H54 (cell line): ENCODE results near the gene MAGI3.
"Not testable (repeated sequence)": the region's sequence is repeated elsewhere in the genome, so short reads cannot be mapped to it uniquely, and the experiment has no call there.

Experiments
- DNase-seq: peaks from one replicate; pipeline ENCODE4 v3.0.0; 2011; ENCODE audit warnings: low spot score, mixed read lengths; ENCODE audit not compliant: insufficient read length
- FAIRE-seq: peaks from 3 replicates; lab custom pipeline; 2011; peaks lifted over from hg19 to GRCh38; lab: Jason Lieb, UNC
- POLR2A ChIP-seq: IDR thresholded peaks from 2 replicates; pipeline ENCODE4 v1.6.1; 2011; ENCODE audit warnings: low read depth, mild to moderate bottlenecking, low read length

Gene MAGI3

DNA sequence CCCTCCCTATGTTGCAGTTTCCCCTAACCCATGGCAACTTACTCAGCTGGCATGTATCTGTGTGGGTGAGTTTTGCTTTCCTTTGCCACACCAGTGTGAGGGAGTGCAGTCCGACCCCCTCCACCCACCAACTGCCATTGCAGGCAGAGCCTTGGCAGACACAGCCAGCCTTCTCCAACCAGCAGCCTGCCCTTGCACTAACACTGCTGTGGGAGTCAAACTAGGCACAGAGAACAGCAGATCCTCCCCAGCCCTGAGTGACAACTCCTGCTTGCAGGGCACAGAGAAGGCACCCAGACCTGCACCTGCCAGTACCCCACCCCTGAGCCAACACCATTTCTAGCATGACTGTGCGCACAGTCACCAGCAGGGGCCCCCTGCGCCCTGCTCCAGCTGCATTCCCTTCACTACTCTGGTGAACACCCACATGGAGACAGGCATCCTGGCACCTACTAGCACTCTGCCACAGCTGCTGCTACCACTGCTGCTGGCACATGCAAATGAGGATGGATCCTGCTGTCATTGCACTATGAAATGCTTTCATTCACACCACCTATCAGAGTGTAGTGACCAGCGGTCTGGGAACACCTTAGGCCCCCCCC is 98.4 kb downstream of the MAGI3 start:
- DNase-seq = no peak
- no peak for TF ChIP-seq POLR2A
- FAIRE-seq = no peak

GRCh38 chr1:113490384-113490783 is 100.1 kb downstream of the MAGI3 start:
- TF ChIP-seq POLR2A = no peak
- FAIRE-seq = no peak

GRCh38 chr1:113493533-113493932 is 103.2 kb downstream of the MAGI3 start:
- FAIRE-seq = peak; percentile 20
- no peak for DNase-seq
- TF ChIP-seq POLR2A = no peak

More at GRCh38 chr1:113490384-113490783, 100.1 kb downstream of the MAGI3 start:
- no peak for DNase-seq

DNA sequence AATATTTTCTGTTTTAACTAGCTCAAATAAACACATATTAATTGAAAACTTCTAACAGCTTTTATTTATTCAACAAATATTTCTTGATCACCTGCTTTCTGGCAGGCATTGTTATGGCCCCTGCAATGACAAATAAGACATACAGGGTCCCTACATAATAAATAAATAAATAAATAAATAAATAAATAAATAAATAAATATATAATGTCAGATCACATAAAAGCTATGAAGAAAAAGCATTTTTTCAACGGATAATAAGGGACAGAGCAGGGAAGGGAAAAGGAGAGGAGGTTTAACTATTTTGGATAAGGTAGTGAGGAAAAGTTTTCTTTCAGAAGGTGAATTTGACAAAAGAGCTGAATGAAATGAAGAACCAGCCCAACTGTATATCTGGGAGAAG is 115.0 kb downstream of the MAGI3 start:
- no peak for TF ChIP-seq POLR2A
- FAIRE-seq (no peak), DNase-seq (no peak)

DNA sequence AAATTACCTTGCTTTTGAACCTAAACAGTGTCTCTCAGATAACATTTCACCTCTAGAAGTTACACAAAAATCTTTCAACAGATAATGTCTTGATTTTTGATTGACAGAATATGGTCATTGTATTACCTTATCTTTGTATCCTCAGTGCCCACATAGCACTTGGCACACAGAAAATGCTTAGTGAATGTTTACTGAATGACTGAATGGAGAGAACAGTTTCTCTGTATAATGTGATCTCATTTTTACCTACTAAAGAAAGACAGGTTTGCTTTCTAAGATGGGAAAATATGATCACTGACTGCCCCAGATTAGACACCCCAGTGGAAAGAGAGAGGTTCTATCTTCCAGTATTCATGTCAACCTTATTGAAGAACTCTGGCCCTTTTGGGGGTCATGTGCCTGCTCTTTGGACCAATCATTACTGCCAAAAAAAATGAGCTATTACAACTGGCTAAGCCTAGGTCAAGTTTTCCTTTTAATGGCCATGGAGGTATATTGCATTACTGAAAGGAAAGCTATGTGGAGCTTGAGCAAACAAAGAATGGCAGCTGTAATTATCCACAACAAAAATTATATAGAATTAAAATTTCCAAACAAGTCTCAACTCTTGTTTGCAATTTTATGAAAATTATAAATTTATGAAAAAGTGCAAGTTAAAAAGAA is 117.4 kb downstream of the MAGI3 start:
- peak; percentile 27 for FAIRE-seq
- TF ChIP-seq POLR2A = no peak
- DNase-seq = no peak

GRCh38 chr1:113508364-113509164 is 118.2 kb downstream of the MAGI3 start:
- DNase-seq (no peak), FAIRE-seq (no peak)
- TF ChIP-seq POLR2A = no peak

DNA sequence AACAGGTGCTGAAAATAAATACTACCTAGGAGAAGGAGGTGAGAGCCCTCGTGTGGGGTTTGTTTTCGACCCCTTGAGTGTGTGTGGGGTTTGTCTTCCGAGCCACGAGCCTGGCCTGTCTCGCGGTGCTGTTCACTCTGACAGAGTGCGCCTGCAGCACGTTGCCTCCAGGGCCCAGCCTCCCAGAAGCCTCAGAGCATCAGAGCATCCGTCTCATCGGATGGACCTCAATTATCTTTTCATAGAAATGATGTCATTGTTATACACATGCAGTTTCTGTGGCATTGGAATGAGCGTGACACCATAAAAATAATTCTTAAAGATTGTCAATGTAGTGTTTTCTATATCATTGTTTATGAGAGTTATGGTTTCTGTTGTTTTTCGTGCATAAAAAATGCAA is 119.5 kb downstream of the MAGI3 start:
- not testable (repeated sequence) for FAIRE-seq, DNase-seq

GRCh38 chr1:113511269-113511668 is 121.0 kb downstream of the MAGI3 start:
- no peak for TF ChIP-seq POLR2A
- no peak for FAIRE-seq
- no peak for DNase-seq

DNA sequence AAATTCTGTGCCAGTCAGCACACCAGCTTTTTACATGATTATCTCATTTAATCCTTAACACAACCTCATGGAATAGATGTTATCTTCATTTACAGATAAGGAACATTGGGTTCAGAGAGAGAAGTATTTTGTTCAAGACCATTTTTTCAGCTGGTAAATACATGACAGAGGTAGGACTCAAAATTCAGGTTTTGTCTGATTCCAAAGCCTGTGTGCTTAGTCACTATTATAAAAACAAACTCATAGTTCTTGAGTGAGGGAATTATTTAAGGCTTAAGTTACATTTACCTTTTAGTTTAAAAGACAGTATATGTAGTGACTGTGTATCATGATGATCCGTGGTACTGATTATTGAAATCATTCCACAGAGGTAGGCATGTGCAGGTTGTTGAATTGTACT is 125.2 kb downstream of the MAGI3 start:
- FAIRE-seq = no peak
- TF ChIP-seq POLR2A = no peak
- no peak for DNase-seq

- DNase-seq (no peak), FAIRE-seq (no peak)
- TF ChIP-seq POLR2A = no peak
These were observed 127.0 kb downstream of the MAGI3 start for GRCh38 chr1:113517346-113517745.

DNA sequence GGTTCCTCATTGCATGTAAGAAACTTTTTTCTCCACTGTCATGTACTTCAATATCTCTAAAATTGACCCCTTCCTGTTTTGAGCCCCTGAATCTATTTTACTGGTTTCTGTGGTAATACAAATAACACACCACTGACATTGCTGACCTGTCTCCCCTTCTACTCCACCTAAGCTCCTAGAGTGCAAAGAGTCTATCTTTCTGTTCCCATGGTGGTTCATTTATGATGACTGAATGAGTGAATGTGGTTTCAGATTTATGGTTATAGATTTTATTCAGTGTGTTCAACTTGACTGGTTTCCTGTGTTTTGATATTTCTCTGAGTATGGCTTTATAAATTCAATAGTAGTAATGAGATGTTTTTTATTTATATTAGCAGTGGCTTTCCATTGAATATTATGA is 127.7 kb downstream of the MAGI3 start:
- no peak for TF ChIP-seq POLR2A
- FAIRE-seq (no peak), DNase-seq (no peak)

DNA sequence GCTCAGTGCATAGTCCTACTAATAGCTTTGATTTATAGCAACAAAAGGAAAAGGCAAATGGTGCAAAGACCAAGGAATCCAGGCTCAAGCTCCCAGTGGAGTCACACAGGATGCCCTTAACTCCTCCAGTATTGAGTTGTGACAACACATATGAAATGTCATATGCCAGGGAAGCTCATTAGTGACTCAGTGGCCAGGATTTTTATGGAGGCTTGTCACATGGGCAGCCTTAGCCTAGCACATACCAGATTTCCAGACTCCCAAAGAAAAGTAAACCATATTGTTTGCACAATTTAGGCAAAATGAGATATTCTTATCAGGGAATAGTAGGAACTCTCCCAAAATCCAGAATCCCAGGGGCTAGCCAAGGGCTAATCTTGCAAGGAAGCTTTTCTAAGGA is 129.2 kb downstream of the MAGI3 start:
- FAIRE-seq (peak; percentile 80), DNase-seq (no peak)
- no peak for TF ChIP-seq POLR2A

- FAIRE-seq (no peak), DNase-seq (no peak)
- TF ChIP-seq POLR2A = no peak
These were observed 139.7 kb downstream of the MAGI3 start for GRCh38 chr1:113530021-113530420.

- TF ChIP-seq POLR2A = no peak
- FAIRE-seq (no peak), DNase-seq (no peak)
These were observed 141.0 kb downstream of the MAGI3 start for GRCh38 chr1:113531321-113531720.
